G401.6 (cell line): ENCODE measurements around the gene AGT.
"Not testable (repeated sequence)": the region's sequence is repeated elsewhere in the genome, so short reads cannot be mapped to it uniquely, and the experiment has no call there.

Source experiments
- FAIRE-seq: peaks from 2 replicates; lab custom pipeline; 2012; peaks lifted over from hg19 to GRCh38; lab: Jason Lieb, UNC

The AGT gene

DNA sequence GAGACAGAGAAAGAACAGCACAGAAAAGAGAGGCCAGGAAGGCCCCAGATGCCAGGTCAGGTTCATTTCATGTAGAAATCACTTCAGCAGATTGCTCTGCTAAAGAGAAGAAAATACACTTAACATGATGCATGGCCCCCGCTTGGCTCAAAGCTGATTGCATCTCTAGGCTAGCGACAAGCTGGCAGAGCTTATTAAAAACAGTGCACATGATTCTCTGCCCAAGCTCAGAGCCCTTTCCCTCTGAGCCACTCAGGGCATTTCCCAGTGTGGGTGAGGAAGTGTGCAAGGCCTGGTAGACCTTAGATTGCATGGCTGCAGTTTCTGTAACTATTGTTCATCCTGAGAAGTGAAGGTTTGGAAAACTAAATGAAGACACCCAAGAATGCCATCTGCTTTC is 30.0 kb upstream of the AGT start:
- FAIRE-seq, result no peak

DNA sequence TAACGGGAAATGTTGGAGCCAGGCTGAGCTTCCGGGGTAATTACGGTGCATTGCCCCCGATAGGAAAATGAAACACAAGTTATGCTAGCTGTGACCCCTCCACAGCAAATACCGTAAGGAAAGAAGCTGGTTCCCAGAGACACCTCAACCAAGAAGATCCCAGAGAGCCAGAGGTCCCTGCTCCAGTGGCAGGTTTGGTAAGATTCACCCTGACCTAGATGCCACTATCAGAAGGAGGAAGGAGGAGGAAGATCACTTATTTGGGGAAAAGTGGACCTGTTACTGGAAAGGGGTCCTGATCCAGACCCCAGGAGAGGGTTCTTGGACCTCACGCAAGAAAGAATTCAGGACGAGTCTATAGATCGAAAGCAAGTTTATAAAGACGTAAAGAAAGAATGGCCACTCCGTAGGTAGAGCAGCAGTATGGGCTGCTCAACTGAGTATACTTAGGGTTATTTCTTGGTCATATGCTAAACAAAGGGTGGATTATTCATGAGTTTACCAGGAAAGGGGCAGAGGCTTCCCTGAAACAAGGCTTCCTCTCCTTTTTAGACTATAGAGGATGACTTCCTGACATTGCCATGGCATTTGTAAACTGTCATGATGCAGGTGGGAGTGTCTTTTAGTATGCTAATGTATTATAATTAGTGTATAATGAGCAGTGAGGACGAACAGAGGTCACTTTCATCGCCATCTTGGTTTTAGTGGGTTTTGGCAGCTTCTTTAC is 25.8 kb upstream of the AGT start:
- no peak for FAIRE-seq

DNA sequence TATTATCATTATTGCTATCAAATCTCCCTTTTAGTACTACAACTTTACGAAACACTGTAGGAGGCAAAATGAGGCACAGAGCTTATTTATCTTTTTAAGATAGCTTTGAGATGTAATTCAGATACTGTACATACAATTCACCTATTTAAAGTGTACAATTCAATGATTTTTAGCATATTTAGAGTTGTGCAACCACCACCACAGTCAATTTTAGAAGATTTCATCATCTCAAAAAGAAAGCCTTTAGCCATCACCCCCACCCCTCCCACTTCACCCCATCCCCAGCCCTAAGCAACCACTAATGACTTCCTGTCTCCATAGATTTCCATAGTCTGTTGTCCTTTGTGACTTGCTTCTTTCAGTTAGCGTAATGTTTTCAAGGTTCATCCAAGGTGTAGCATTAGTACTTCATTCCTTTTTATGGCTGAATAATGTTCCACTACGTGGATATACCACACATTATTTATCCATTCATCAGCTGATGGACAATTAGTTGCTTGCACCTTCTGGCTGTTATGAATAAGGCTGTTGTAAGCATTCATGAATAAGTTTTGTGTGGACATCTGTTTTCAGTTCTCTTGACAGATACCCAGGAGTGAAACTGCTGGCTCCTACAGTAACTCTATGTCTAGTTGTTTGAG is 23.8 kb upstream of the AGT start:
- FAIRE-seq, result no peak

DNA sequence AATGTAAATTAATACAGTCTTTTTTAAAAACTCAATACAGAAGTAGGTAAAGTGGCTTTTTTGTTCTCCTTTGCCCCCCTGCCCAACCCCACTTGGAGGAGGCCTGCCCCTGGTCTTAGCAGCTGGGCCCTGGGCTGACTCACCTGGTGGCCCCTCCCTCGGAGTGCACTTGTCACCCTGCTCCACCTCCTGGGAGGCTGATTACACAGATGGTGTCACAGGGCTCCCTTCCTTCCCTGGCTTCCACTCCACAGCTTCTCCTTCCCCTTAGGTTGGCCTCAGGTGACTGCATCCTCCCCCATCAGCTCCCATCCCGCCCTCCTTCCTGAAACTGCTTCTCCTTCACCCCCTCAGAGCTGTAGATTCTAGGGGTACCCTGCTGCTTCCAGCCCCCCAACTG is 21.5 kb upstream of the AGT start:
- FAIRE-seq, result no peak

DNA sequence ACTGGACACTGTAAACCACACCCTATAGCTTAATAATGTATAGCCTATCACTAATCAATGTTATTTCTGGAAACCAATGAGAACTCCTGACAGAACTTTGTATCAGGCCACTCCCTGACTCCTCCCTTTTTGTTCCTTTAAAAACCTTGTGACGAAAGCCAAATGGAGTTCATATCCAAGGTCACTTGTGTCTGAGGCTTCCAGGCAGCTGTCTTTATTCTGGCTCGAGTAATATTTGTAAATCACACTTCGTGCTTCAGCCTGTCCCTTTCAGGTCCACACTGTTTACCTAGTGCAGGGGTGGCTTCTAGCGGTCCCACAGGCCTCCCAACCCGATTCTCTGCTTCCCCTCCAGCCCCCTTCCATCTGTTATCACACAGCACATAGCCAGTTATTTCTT is 17.1 kb upstream of the AGT start:
- FAIRE-seq, result no peak

GRCh38 chr1:230728710-230729392 is 14.9 kb upstream of the AGT start:
- no peak for FAIRE-seq

- no peak for FAIRE-seq
Measured at GRCh38 chr1:230725256-230726012, 11.5 kb upstream of the AGT start.

- FAIRE-seq, result not testable (repeated sequence)
Measured at GRCh38 chr1:230721849-230722522, 8.1 kb upstream of the AGT start.

- no peak for FAIRE-seq
Measured at GRCh38 chr1:230717251-230717650, 3.3 kb upstream of the AGT start.

- not testable (repeated sequence) for FAIRE-seq
Measured at GRCh38 chr1:230716453-230716852, 2.5 kb upstream of the AGT start.

- no peak for FAIRE-seq
Measured at GRCh38 chr1:230715510-230715909, 1.6 kb upstream of the AGT start.

DNA sequence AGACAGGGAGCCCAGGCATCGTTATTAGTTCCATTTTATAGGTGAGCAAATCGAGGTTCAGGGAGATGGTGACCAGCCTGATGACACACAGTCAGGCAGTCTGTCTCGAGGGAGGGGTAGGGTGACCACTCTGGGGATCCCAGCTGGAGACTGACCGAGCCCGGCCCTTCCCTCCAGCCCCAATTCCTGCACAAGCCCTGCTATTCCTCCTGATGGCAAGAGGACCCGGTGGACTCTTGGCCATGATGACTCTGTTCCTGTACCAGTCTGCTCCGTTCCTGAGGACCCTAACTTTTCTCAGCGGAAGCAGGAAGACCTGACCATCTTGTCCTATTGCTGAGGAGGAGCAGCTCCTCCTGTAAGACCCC is 391 bp downstream of the AGT start:
- FAIRE-seq, result no peak

- FAIRE-seq, result no peak
Measured at GRCh38 chr1:230713138-230713537, 784 bp downstream of the AGT start.

GRCh38 chr1:230712470-230712942 is 1.4 kb downstream of the AGT start:
- FAIRE-seq, result no peak

DNA sequence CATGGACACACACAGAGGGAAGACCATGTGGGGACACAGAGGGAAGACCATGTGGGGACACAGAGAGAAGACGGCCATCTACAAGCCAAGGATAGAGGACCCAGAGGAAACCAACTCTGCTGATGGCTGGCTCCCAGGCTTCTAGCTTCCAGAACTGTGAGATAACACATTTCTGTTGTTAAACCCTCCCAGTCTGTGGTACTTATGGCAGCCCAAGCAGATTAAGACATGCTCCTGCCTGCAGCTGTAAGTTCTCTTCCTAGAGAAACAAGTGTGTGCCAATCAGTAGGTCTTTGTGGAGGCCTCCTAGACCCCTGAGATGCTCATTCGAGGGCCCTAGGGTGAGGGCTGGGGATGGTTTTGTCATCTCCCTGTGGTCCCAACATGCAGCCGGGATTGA is 2.7 kb downstream of the AGT start:
- FAIRE-seq, result no peak

GRCh38 chr1:230710543-230710904 is 3.4 kb downstream of the AGT start:
- FAIRE-seq, result no peak

GRCh38 chr1:230709619-230710542 is 4.0 kb downstream of the AGT start:
- no peak for FAIRE-seq

- no peak for FAIRE-seq
Measured at GRCh38 chr1:230708631-230709580, 5.0 kb downstream of the AGT start.

DNA sequence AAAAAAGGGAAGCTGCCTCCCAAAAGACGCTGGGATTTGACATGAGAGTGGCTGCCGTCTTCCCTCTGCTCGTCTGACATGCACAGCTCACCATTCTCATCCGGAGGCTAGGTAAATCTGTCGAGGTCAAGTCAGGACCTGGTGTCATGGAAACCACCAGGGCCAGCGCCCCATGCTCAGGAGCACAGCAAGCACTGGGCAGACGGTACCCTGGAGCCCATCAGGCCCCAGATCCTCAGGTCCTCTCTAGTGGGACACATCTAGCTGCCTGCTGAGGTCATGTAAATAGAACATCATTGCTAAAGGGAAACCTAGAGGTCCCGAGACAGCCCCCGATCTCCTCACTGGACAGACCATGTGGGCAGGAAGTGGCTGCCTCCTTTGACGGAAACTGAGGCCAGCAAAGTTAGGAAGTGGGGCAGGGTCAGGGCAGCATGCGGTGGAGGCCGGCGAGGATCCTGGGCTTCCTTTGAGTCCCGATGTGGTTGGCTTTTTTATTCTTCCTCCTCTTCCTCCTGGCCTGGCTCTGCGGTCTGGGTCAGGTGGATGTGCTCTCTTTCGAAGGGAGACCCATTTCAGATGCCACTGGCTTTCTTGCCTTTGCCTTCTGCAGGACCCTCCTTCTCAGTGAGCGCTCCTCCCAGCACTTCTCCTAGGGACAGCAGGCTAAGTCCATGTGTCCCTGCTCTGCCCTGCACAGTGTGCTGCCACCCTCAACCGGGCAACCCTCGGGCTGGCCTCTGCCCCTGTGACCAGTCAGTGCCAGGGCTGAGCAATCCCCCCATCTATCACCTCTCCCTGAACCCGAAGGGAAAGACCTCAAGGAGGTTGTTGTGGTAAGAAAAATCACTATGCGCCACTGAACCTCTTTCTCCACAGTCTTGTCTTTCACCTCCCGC is 5.9 kb downstream of the AGT start:
- no peak for FAIRE-seq
